Activated T-cell treated with anti-CD3 and anti-CD28 coated beads for 48 hours (primary cell): ENCODE data around the gene SRMS.
"Not testable (repeated sequence)": the region's sequence is repeated elsewhere in the genome, so short reads cannot be mapped to it uniquely, and the experiment has no call there.

ENCODE experiments used
- DNase-seq: peaks from one replicate; pipeline ENCODE4 v3.0.0-alpha.2; 2020; ENCODE audit warnings: low read depth

Gene SRMS

DNA sequence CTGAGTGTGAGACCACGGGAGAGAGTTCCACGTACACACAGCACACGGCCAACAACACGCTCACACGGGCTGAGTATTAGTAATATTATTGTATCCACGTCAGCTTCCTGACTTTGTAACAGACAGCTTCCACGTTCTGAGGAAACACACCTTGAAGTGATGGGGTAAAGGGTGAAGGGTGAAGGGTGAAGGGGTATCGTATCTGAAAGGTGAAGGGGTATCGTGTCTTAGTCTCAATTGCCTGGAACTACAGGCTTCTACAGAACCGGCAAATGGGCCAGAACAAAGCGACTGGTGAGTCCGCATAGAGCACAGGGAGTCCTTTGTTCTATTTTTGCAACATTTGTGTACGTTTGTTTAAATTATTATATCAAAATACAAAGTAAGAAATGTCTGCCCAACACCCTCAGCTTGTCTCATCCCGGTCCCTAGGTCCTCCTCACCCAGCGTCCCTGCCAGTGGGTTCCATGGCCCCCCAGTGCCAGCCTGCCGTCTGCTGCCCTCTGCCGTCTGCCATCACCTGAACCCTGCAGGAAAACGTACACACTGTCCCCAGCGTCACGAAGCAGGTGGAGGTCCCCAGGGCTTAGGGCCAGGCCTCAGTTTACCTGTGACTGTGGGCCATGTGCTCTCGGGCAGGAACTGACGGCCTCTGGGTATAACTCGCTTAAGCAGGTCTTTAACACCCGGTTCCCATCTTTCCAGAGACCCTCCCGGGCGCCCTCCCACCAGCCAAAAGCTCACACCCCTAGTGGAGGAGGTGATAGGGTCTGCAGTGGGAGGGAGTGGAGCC lies 30.9 kb upstream of the SRMS start:
- no peak for DNase-seq

DNA sequence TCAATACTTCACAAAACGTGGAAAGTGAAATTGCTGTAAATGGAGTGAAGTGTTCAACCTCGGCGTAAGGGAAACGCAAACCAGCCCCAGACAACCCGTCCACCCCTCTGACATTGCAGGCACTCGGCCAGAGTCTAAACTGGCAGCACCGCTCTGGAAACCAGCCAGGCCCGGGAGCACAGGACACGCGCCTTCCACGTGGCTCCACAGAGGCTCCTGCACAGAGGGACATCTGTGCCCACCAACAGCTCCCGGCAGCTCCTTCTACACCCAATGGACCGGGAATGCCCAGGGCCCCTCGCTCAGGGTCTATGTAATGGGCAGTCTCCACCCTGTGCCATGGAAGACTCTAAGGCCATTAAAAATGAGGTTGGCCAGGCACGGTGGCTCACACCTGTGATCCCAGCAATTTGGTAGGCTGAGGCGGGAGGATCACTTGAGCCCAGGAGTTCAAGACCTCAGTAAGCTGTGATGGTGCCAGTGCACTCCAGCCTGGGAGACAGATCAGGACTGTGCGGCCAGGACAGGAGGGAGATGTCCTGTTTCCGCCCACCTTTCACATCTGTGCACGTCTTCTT lies 29.9 kb upstream of the SRMS start:
- DNase-seq: no peak

DNA sequence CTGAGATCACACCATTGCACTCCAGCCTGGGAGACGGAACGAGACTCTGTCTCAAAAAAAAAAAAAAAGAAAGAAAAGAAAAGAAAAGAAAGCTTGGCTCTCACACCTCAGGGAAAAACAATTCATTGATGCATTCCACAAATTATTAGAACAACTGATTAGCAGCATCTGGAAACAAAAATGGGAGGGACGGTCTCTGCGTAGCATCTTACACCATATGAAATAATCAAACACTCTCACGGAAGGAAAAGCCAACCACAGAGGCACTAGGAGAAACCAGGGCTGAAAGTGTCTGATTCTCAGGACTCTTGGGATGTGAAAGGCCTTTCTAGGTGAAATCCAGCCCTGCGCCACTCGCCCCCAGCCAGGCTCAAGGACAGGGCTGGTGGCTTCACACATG lies 28.8 kb upstream of the SRMS start:
- no peak for DNase-seq

DNA sequence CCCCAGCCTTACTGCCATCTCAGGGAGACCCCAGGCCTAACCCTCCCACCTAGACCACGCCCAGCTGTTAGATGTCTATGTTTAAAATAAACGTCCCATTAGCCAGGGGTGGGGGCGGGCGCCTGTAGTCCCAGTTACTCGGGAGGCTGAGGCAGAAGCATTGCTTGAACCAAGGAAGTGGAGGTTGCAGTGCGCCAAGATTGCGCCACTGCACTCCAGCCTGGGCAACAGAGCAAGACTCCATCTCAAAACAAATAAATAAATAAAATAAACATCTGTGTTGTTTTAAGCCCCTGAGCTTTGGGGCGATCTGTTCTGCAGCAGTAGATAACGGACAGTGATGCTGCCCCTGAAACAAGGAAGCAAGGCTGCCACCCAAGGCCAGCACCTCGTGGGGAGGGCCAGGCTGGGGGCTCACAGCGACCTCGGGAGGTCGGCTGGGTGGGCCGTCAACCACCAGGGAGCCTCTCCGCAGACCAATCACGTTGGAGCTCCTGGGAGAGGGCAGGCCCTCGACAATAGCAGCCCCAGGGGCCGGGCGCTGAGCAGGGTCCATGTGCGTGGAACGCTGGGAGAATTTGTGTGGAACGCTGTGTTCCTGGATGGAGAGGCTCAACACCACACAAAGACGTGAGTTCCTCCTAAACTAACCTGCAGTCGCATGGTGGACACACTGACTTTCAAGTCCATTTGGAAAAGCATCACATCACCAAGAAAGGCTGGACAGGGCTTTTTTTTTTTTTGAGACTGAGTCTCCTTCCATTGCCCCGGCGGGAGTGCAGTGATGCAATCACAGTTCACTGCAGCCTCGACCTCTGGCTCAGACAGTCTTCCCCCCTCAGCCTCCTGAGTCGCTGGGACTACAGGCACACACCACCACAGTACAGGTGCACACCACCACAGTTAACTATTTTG lies 27.5 kb upstream of the SRMS start:
- no peak for DNase-seq

DNA sequence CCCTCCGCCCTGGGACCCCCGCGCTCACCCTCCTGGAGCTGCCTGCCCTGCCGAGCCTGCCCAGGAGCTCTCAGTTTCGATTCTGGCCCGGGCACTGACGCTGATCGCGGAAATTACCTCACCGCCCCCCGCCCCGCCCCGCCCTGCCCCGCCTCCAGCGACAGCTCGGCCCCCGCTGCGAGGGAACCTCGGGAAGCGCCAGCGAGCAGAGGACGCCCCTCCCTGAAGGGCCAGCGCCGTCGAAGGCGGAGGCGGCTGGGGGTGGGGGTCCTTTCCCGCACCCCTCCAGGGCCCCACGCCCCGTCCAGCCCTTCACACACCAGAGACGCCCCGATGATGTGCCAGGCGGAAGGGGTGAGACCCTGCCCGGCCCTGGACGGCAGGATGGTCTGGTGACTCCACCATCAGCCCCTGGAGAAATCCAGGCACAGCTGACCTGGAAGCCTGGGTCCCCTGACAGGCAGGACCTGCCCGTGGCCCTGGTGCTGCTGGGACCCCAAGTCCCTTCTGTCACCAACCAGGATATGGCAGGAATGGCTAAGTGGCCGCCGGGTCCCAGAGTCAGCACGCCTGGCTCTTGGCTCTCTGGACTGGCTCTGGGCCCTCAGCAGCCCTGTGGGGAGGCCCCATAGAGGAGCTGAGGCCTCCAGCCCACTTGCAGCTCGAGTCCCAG lies 26.7 kb upstream of the SRMS start, which contains the start of gene HELZ2:
Gene HELZ2, minus strand, starts transcription at position 84 of the 673 bp plus-strand sequence. CDS start 1,854 bp downstream, outside the sequence.
- DNase-seq: peak; percentile 38

DNA sequence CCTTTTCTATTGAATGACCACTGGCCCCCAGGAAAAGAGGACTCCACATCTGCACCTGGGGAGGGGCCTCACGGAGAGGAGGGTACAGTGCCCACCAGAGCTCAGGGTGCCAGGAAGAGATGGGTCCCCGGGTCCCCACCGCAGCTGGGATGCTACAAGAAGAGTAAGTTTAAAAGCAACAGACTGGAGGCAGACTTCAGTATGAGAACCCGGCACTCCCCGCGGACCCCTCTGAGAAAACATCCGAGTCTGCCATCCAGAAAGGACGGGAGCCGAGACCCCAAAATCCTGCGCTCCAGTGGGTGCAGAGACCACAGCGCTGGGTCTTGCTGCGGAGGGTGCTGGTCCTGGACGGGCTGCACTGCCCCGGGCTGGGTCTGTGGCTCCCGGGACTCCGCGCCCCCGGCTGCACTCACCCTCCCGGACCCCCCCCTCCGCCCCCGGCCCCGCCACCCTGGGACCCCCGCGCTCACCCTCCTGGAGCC lies 26.1 kb upstream of the SRMS start:
- DNase-seq: no peak

DNA sequence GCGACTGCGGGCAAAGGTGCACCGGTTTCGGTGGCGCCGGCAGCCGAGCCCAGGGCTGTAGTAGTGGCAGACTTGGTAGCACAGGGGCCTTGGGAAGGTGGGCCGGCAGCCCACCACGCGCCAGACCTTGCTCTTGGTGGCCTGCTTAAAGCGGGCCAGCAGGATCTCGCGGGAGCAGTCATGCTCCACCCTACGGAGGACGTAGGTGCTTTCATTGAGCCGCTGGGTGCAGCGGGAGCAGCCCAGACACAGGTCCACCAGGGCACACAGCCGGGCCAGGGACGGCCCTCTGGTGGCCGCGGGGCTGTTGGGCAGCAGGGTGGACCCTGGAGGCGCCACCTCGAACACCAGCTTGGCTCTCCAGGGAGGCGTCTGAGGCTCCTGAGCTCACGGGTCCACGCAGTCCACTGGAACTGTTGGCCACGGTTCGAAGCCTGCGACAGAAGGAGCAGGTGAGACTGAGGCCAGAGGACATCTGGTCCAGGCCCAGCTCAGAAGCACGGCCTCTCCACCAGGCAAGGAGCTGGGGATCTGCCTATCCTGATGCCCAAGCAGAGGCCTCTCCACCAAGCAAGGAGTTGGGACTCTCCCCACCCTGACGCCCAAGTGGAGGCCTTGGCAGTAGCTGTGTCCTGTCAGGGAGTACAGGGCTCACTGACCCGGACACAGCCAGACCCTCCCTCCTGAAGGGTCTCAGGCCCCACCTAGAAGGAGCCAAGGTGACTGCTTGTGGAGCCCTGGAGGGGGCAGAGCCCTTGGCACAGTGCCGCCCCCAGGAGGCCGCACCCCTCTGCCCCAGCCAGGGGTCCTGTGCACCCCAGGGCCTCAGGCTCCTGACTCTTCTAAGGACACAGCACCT lies 25.5 kb upstream of the SRMS start:
- DNase-seq: no peak

DNA sequence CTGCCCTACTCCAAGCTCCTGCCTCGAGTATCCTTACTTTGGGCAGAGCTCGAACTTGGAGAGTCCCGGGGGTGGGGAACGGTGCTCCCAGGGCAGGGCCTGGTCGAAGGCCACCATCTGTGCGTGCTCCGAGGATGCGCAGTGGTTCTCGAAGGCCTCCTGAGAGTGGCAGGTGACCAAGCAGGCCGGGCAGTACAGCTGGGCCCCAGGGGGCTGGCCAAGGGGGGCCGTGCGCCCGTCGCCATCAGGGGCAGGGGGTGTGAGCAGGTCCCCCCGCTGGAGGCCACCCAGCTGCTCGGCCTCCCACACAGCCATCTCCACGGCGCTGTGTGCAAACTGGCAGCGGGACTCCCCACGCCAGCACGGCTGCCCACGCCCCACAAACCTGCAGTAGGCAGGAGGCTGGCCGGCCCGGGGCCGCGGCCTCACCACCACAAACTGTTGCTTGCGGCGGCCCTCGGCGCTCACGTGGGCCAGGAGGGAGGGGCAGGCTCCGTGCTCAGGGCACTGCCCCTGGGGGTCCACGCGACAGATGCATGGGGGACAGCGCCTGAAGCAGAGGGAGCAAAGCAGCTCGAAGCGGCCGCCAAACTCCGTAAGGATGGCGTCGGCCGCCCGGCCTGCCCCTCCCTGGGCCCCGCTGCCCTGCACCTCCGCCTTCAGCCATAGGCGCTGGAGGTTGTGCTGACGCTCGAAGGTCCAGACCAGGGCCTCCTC lies 24.7 kb upstream of the SRMS start:
- no peak for DNase-seq

DNA sequence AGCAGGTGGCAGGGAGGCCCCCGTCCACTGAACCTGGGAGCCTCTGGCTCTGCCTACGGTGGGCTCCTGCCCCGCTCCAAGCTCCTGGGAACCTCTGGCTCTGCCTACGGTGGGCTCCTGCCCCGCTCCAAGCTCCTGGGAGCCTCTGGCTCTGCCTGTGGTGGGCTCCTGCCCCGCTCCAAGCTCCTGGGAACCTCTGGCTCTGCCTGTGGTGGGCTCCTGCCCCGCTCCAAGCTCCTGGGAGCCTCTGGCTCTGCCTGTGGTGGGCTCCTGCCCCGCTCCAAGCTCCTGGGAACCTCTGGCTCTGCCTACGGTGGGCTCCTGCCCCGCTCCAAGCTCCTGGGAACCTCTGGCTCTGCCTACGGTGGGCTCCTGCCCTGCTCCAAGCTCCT lies 23.5 kb upstream of the SRMS start:
- DNase-seq: not testable (repeated sequence)

DNA sequence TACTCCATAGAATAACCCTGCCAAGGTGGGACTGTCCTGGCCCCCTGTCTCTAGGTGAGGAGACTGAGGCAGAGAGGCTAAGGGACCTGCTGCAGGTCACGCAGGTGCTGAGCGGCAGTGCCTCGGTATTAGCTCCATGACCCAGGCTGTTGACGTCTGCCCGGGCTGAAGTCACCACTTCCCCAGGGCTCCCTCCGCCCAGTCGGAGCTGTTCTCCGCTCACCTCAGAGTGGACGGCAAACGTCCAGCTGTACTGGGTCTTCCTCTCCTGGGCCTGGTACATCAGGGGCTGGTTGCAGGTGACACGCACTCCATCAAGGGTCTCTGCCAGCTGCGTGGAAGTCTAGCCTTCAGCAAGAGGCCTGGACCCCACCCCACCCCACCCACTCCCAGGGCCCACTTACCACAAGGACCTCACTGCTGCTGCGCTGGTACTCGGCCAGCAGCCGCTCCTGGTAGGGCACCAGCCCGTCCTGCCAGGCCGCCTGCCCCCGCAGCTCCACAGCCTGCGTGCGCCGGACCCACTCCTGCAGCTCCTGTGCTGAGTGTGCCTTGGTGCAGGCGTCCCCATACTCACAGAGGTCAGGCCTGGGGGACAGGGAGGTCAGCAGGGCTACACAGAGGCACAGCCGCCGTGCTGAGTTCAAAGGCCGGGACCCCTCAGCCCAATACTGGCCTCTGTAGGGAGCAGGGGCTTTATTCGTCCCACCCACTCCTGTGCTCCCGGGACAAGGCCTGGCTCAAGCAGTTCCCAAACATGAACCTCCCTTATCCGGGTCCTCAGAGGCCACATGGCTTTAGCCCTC lies 22.9 kb upstream of the SRMS start:
- no peak for DNase-seq

DNA sequence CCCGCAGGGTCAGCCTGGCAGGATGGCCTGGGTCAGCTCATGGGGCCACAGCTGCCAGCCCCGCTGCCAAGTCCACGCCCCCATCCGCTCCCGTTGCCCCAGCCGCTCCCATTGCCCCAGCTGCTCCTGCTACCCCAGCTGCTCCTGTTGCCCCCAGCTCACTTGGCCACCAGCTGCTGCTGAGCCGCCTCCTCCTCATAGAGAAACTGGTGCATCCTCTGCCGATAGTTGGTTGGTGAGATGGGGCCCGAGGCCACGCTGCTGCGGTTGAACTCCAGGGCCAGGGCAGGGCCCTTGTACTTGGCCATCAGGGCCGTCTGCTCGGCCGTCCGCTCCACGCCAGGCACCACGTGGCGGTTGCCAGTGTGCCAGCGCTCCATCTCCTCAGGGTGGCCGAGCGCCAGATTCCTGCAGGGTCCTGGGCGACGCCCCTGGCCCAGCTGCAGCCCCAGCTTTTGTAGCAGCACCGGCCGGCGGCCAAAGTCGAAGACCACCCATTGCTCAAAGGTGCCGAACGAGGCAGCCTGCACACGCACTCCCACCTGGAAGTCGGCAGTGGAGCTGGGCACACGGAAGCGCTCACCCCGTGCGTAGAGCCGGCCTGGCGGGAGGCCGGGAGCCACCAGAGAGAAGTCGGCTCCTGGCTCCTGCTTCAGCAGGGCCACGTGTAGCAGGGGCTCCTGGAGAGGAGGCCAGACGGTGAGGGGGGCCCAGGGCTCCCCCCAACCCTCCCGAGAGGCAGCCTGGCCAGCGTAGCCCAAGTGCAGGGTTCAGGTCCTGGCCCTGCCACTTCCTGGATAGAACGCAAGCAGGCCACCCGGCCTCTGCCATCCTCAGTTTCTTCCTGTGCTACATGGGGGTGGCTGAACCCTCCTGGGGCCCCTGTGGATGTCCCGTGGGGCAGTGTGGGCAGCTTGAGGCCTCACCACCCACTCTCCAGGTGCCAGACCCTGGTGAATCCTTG lies 21.7 kb upstream of the SRMS start:
- no peak for DNase-seq

DNA sequence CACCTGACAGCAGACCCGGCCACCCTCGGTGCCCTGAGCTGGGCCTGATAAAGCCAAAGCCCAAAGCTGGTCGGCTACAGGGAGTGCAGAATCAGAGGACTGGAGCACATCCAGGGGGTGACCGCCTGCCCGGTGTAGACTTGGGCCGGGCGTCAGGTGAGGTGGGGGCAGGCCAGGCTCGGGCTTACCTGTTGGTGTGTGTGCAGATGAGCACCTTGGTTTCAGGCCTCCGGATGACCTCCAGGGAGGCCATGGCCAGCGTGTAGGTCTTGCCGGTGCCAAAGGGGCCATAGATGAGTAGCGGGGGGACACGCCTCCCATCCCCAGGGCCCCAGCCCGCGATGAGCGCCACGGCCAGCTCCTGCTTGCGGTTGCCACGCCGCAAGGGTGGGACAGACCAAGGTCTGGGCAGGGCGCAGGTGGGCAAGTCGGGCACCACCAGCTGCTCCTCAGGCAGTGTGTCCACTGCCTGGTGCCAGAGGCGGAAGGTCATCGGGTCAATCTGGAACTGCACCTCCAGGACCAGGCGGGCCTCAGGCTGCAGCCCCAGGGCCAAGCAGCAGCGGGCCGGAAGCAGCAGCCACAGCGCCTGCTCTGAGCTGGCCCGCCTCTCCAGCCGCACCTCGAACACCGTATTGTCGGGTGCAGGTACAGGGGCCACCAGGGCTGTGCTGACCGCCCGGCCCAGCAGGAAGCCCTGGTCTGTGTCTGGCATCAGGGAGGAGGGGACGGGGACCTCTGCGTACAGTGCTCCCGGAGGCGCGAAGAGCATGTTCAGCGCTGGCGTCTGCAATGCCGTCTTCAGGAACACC lies 20.8 kb upstream of the SRMS start:
- no peak for DNase-seq

DNA sequence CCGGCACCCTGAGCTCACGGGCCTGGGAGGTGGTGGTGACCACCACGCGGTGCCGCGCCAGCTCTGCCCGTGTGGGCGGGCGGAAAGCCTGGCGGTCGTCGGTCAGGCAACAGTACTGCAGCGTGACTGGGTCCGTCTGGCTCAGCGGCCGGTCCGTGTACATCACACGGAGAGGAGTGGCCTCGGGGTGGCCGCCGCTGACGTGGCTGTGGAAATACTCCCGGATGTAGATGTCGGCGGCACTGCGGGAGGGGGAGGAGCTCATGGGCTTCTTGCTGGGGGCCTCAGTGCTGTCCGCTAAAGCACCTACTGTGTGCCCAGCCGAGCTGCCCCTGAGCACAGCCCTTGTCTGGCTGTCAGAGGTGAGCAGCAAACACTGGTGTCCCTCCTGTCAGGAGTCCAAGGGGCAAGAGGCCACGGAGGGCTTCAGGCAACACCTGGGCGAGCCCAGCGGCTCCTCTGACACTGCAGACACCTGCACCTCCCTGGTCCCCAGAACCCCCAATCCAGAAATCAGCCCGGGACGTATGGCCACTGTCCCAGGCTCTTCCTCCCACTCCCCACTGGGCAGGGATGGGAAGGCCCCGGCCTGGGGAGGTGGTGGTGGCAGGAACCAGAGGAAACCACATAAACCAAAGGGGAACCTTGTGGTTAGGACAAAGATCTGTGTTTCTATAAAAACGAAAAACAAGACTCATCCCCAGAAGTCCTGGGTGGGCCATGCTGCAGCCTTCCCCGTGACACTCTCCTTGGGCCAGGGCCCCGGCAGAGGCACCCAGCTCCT lies 20.0 kb upstream of the SRMS start:
- DNase-seq: peak; percentile 39

DNA sequence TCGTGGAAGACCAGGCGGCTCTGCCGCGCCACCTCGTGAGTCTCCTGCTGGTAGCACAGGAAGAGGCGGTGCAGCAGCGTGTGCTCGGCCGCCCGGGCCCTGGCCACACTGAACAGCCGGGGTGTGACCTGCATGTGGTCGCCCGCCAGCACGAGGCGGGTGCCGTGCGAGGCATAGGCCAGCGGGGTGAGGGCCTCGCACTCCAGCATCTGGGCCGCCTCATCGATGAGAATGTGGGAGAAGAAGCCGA lies 19.5 kb upstream of the SRMS start:
- no peak for DNase-seq

DNA sequence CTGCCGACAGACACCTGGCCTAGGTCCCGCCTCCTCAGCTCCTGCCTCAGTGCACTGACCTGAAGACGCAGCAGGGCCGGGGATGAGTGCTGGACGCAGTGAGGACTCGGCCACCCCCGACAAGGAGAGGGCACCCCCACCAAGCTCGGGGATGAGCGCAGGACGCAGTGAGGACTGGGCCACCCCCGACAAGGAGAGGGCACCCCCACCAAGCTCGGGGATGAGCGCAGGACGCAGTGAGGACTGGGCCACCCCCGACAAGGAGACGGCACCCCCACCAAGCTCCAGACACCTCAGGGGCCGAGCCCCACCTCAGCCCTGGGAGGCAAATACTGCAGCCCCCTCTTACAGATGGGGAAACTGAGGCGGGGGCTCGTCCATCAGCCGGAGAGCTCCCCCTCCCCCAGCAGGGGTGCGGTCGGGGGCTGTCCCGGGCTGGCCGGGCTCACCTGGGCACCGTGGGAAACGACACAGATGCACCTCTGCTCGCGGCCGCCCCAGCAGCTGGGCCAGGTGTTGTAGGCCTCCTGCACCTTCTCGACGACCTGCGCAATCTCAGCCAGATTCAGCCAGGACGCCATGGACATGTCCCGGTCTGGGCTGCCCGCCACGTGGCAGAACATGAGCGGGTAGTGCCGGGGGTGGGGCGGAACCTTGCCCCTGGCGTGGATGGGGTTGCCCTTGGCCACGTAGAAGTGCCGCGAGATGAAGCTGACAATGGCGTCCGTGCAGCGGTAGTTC lies 19.0 kb upstream of the SRMS start:
- no peak for DNase-seq

DNA sequence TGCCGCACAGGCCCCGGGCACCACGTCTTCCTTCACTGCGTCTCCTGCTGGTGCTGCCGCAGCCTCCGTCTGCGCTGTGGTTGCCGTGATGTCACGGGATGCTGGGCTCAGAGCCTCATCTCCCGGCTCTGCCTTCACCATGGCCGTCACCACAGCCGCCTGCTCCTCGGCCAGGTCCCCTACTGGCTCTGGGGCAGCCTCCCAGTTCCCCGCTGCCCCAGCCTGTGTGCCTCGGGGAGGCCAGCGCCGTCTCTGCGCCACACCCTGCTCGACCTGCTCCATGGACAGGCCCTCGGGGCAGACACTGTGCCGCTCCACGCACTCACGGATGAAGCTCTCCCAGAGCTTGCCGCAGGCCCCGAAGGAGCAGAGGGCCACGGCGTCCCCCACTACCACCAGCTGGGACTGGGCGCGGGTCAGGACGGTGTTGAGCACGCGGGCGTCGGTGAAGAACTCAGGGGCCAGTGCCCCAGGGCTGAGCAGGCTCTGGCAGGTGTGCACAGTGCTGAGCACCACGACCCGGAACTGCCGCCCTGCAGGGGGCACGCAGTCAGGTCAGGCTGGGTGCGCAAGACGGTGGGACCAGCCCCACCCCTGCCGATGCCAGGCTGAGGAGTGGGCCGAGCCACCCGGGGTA lies 18.3 kb upstream of the SRMS start:
- DNase-seq: no peak
